ENCODE measurements around the gene SMAD3. TPM values are rescaled to one million over a fixed set of nuclear protein-coding genes. Genes with fewer than 3 reads are reported as not detected.

The SMAD3 gene
- polyA plus RNA-seq, 1 experiment, result 59.4 TPM

GRCh38 chr15:67166280-67167009 is 101.0 kb downstream of the SMAD3 start:
- POLR2A ChIA-PET, result no interaction called here
- H3K27me3 ChIP-seq (ENCODE audit: control insufficient read depth, insufficient read depth, low read length), result no peaks in the 10 kb centered on the region
- H3K36me3 ChIP-seq (ENCODE audit: control insufficient read depth, insufficient read depth, low read length), result peaks cover 33% of the 10 kb centered on the region
- DNase-seq (ENCODE audit: low read depth), result no peak
- CTCF ChIA-PET, result no interaction called here
- no peak overlapping the region for H3K4me3 ChIP-seq (ENCODE audit: low read depth, low read length)
- no peak for TF ChIP-seq CTCF (IDR thresholded peaks at IDR 0.05; ENCODE audit: insufficient read depth, low read depth, low read length)

DNA sequence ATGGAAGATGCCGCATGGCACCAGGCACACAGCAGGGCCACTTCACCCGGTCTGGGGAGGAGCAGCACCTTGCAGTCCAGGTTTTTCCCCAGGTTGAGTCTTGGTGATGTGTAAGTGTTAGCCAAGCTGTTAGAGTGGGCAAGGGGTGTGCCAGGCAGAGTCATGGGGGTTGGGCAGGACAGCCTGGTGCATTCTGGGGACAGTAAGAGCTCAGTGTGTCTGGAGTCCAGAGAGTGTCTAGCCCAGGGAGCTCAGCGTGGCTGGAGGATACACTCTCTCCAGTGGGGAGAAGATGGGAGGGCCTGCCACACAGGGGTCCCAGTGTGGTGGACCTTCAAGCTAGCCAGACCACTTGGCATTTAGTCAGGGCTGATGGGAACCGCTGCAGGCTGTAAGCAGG is 101.7 kb downstream of the SMAD3 start:
- H3K36me3 ChIP-seq (ENCODE audit: control insufficient read depth, insufficient read depth, low read length), result peaks cover 33% of the 10 kb centered on the region
- no peak for TF ChIP-seq CTCF (IDR thresholded peaks at IDR 0.05; ENCODE audit: insufficient read depth, low read depth, low read length)
- H3K4me3 ChIP-seq (ENCODE audit: low read depth, low read length), result no peak overlapping the region
- H3K27me3 ChIP-seq (ENCODE audit: control insufficient read depth, insufficient read depth, low read length), result no peaks in the 10 kb centered on the region
- ChIA-PET POLR2A (no interaction called here), CTCF (no interaction called here)
- DNase-seq (ENCODE audit: low read depth), result no peak

DNA sequence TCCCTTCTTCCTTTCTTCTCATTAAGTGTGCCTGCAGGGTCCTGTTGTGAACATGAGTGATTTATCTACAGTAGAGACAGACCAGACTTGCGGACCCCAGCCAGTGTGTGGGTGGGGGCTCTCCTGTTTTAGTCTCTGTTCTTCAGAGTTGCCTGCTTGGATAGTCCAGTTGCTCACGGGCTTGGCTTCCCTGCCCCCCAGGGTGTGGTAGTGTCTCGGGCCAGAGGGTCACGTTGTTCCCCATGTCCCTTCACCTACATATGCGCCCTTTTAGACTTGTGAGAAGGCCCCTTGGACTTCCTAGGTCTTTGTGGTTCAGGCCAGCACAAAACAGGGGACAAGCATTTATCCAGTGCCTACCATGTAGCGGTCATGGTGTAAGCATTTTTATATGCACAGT is 103.3 kb downstream of the SMAD3 start:
- no peaks in the 10 kb centered on the region for H3K27me3 ChIP-seq (ENCODE audit: control insufficient read depth, insufficient read depth, low read length)
- POLR2A ChIA-PET, result interaction anchor here (0.6 to 0.8 kb wide), 2 partner anchors 10 to 210 kb away, joined by 3 to 15 read pairs; no protein-coding TSS in a partner anchor
- no peak overlapping the region for H3K4me3 ChIP-seq (ENCODE audit: low read depth, low read length)
- CTCF ChIA-PET, result no interaction called here
- no peak for DNase-seq (ENCODE audit: low read depth)
- H3K36me3 ChIP-seq (ENCODE audit: control insufficient read depth, insufficient read depth, low read length), result peaks cover 43% of the 10 kb centered on the region
- TF ChIP-seq CTCF (IDR thresholded peaks at IDR 0.05; ENCODE audit: insufficient read depth, low read depth, low read length), result no peak

DNA sequence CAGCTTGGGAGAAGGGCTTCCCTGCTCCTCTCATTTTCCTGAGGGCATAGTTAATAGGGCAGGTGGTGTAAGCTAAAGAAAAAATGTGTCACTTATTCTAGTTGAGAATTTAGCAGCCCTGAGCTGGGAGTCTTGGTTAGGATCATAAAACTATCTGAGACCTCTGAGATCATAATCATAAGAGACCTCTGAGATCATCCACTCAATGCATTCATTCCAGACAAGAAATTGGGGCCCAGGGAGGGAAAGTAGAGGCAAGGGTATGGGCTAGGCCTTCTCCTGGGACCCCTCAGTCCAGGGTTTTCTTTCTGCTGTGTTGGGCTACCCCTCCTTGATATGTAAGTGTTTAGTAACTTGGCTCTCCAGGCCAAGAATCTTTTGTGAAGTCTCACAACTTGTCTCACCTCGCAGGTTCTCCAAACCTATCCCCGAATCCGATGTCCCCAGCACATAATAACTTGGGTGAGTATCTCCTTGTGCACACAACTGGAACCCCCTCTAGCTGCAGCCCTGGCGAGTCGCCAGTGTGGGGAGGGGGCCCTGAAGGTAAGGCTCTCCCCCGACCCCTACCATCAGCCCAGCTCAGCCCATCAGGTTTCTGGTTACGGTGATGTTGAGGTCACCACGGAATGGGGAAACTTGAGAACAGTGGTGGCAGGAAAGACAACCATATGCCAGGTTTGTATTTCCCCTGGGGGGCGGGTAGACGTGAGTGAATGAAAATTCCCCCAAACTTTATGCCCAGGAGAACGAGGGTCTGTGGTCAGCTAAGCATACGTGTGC is 104.9 kb downstream of the SMAD3 start:
- Histone ChIP-seq H3K36me3 (ENCODE audit: control insufficient read depth, insufficient read depth, low read length) (peaks cover 43% of the 10 kb centered on the region), H3K4me3 (ENCODE audit: low read depth, low read length) (no peak overlapping the region), H3K27me3 (ENCODE audit: control insufficient read depth, insufficient read depth, low read length) (no peaks in the 10 kb centered on the region)
- ChIA-PET POLR2A (no interaction called here), CTCF (no interaction called here)
- no peak for DNase-seq (ENCODE audit: low read depth)
- no peak for TF ChIP-seq CTCF (IDR thresholded peaks at IDR 0.05; ENCODE audit: insufficient read depth, low read depth, low read length)

DNA sequence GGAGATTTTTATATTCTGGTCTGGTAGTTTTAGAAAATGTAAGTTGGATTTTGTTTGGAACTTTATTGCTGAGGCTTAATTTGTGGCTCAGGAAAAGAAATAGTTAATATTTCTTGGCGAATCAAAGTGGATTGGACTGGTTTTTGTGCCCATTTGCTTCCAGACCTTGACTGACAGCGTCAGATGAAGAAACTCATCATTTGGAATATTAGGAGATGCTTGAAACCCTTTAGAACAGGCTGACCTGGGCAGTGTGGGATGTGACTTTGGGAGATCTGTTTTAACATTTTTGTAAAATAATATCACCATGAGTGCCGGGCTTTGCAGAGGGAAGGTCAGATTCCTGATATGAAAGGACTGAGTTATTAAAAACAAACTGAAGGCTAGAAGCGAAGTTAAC is 106.1 kb downstream of the SMAD3 start:
- H3K4me3 ChIP-seq (ENCODE audit: low read depth, low read length), result no peak overlapping the region
- DNase-seq (ENCODE audit: low read depth), result no peak
- TF ChIP-seq CTCF (IDR thresholded peaks at IDR 0.05; ENCODE audit: insufficient read depth, low read depth, low read length), result no peak
- POLR2A ChIA-PET, result no interaction called here
- H3K27me3 ChIP-seq (ENCODE audit: control insufficient read depth, insufficient read depth, low read length), result no peaks in the 10 kb centered on the region
- peaks cover 33% of the 10 kb centered on the region for H3K36me3 ChIP-seq (ENCODE audit: control insufficient read depth, insufficient read depth, low read length)
- CTCF ChIA-PET, result interaction anchor here (0.6 to 1.3 kb wide), 2 partner anchors 9 to 27 kb away, joined by 4 to 6 read pairs; no protein-coding TSS in a partner anchor

Measured in BJ (cell line).